BLaER1 treated with 17β-estradiol and CSF1 and Interleukin-3, amounts not matched to agents 10 nM and 100 nM (cell line): ENCODE results near the gene PLD1.

Experiments
- H3K27ac ChIP-seq, 11 experiments: shearing (Covaris generic); formaldehyde crosslinking; 2 replicates each; pipeline ENCODE4 v1.8.1; 2022
- H3K27me3 ChIP-seq, 11 experiments: shearing (Covaris generic); formaldehyde crosslinking; 2 replicates each; pipeline ENCODE4 v1.8.1; 2022
- H3K36me3 ChIP-seq, 11 experiments: shearing (Covaris generic); formaldehyde crosslinking; 2 replicates each; pipeline ENCODE4 v1.8.1; 2022
- H3K4me1 ChIP-seq, 10 experiments: shearing (Covaris generic); formaldehyde crosslinking; 2 replicates each; pipeline ENCODE4 v1.8.1; 2022
- H3K4me2 ChIP-seq, 11 experiments: shearing (Covaris generic); formaldehyde crosslinking; 2 replicates each; pipeline ENCODE4 v1.8.1; 2022
- H3K4me3 ChIP-seq, 10 experiments: shearing (Covaris generic); formaldehyde crosslinking; 2 replicates each; pipeline ENCODE4 v1.8.1; 2022
- H3K9ac ChIP-seq, 11 experiments: shearing (Covaris generic); formaldehyde crosslinking; 2 replicates each; pipeline ENCODE4 v1.8.1; 2022
- H3K9me3 ChIP-seq, 11 experiments: shearing (Covaris generic); formaldehyde crosslinking; replicated peaks in 1 of 11; 2 replicates each; pipeline ENCODE4 v1.8.1; 2022
- H4K20me1 ChIP-seq, 11 experiments: shearing (Covaris generic); formaldehyde crosslinking; 2 replicates each; pipeline ENCODE4 v1.8.1; 2022
- Cebpa-rat ChIP-seq, 11 experiments: shearing (Covaris generic); IDR thresholded peaks; 2 replicates each; pipeline ENCODE4 v1.8.1; 2022

Gene PLD1

GRCh38 chr3:171807129-171807675 is 3.1 kb downstream of the PLD1 start:
- Histone ChIP-seq H3K9ac (no peak overlapping the region), H3K9me3 (no peaks in the 10 kb centered on the region), H4K20me1 (peaks cover 0 to 17% (median 0%) of the 10 kb centered on the region in 11 experiments; a peak in 2 of 22 replicates), H3K27ac (no peak overlapping the region), H3K27me3 (peaks cover 0 to 20% (median 9%) of the 10 kb centered on the region in 11 experiments; a peak in 10 of 22 replicates), H3K4me1 (peaks cover 24 to 43% (median 38%) of the 10 kb centered on the region in 10 experiments; a peak in 19 of 20 replicates), H3K4me3 (no peak overlapping the region), H3K4me2 (peak overlapping the region in 6 of 11 experiments; percentile 5 to 55 (median 36); a peak in 7 of 22 replicates), H3K36me3 (no peaks in the 10 kb centered on the region)
- no peak for TF ChIP-seq Cebpa-rat (IDR thresholded peaks at IDR 0.05)

GRCh38 chr3:171806200-171807128 is 3.8 kb downstream of the PLD1 start:
- H3K4me1 ChIP-seq = peaks cover 27 to 40% (median 33%) of the 10 kb centered on the region in 10 experiments
- no peak overlapping the region for H3K27ac ChIP-seq

DNA sequence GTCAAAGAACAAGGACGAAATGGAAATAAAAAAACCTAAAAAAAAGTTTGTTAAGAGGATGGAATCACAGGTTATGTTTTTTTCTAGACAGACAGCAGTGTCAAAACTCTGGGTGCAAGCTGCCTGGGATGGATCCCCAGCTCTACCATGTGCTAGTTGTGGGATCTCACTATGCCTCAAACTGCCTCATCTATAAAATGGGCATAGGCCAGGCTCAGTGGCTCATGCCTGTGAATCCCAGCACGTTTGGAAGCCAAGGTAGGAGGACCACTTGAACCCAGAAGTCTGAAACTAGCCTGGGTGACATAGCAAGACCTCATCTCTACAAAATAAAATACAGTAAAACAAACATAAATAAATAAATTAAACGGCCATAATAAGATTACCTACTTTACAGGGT is 4.6 kb downstream of the PLD1 start:
- Histone ChIP-seq H3K27ac (no peak overlapping the region), H3K9ac (no peak overlapping the region), H3K36me3 (no peaks in the 10 kb centered on the region), H3K9me3 (no peaks in the 10 kb centered on the region), H4K20me1 (peaks cover 0 to 27% (median 0%) of the 10 kb centered on the region in 11 experiments; a peak in 2 of 22 replicates), H3K27me3 (peaks cover 0 to 16% (median 7%) of the 10 kb centered on the region in 11 experiments; a peak in 10 of 22 replicates), H3K4me1 (peaks cover 19 to 34% (median 25%) of the 10 kb centered on the region in 10 experiments), H3K4me3 (no peak overlapping the region), H3K4me2 (peak overlapping the region in 1 of 11 experiments; percentile 55; a peak in 2 of 22 replicates)
- TF ChIP-seq Cebpa-rat (IDR thresholded peaks at IDR 0.05) = no peak

More at GRCh38 chr3:171806200-171807128, 3.8 kb downstream of the PLD1 start:
- Histone ChIP-seq H3K9me3 (no peaks in the 10 kb centered on the region), H4K20me1 (peaks cover 0 to 25% (median 0%) of the 10 kb centered on the region in 11 experiments; a peak in 2 of 22 replicates), H3K4me2 (peak overlapping the region in 6 of 11 experiments; percentile 5 to 55 (median 36); a peak in 12 of 22 replicates), H3K9ac (no peak overlapping the region), H3K4me3 (no peak overlapping the region), H3K36me3 (no peaks in the 10 kb centered on the region), H3K27me3 (peaks cover 0 to 20% (median 9%) of the 10 kb centered on the region in 11 experiments; a peak in 10 of 22 replicates)
- no peak for TF ChIP-seq Cebpa-rat (IDR thresholded peaks at IDR 0.05)

DNA sequence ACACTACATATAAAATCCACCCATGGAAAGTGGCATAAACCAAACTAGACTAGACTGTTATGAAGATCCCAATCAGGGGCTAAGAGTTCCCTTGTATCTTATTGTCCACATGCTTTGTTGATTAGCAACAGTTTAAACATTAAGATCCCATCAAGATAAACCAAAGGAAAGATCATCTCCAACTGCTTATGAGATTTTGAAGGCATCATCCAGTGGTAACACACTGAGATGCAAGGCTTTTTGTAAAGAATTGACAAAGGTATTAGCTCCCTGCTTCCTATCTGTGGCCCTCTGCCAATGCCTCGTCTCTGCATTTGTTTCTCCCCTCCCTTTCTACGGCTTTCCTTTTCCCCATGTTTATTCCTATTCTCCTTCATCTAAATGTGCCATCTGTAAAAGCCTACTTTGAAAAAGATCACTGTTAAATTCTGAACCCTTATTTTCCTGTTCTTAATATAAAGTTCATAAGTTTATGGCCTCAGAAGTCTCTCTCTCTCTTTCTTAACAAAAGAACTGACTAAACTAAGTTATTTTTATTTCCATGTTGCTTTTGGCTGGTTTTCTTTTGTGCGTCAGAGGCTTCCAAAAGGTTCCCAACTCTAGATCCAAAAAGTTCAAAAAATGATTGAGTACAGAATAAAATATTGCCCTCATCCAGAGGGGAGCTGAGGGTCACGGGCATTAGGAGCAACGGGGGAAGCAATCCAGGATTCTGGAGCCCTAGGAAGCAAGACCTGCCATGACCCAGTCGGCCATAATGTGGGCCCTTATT is 5.5 kb downstream of the PLD1 start:
- H4K20me1 ChIP-seq = peaks cover 0 to 31% (median 0%) of the 10 kb centered on the region in 11 experiments; a peak in 2 of 22 replicates
- H3K9me3 ChIP-seq = peaks cover 0 to 6% (median 0%) of the 10 kb centered on the region in 11 experiments; a peak in 1 of 22 replicates
- peaks cover 0 to 8% (median 3%) of the 10 kb centered on the region in 11 experiments; a peak in 7 of 22 replicates for H3K27me3 ChIP-seq
- H3K9ac ChIP-seq = no peak overlapping the region
- no peak overlapping the region for H3K4me2 ChIP-seq
- no peak overlapping the region for H3K4me3 ChIP-seq
- no peak for TF ChIP-seq Cebpa-rat (IDR thresholded peaks at IDR 0.05)
- no peaks in the 10 kb centered on the region for H3K36me3 ChIP-seq
- H3K4me1 ChIP-seq = peaks cover 16 to 28% (median 22%) of the 10 kb centered on the region in 10 experiments; a peak in 19 of 20 replicates
- H3K27ac ChIP-seq = no peak overlapping the region

GRCh38 chr3:171803044-171803443 is 7.2 kb downstream of the PLD1 start:
- Histone ChIP-seq H3K36me3 (no peaks in the 10 kb centered on the region), H3K4me2 (no peak overlapping the region), H3K9me3 (peaks cover 0 to 6% (median 0%) of the 10 kb centered on the region in 11 experiments; a peak in 1 of 22 replicates), H3K27ac (no peak overlapping the region), H4K20me1 (peaks cover 0 to 39% (median 0%) of the 10 kb centered on the region in 11 experiments; a peak in 2 of 22 replicates), H3K9ac (no peak overlapping the region), H3K27me3 (no peaks in the 10 kb centered on the region), H3K4me3 (no peak overlapping the region), H3K4me1 (peaks cover 10 to 27% (median 19%) of the 10 kb centered on the region in 10 experiments)
- no peak for TF ChIP-seq Cebpa-rat (IDR thresholded peaks at IDR 0.05)

GRCh38 chr3:171802590-171802956 is 7.7 kb downstream of the PLD1 start:
- Histone ChIP-seq H3K9ac (no peak overlapping the region), H3K27ac (no peak overlapping the region), H3K4me1 (peaks cover 15 to 32% (median 23%) of the 10 kb centered on the region in 10 experiments), H3K27me3 (no peaks in the 10 kb centered on the region), H3K9me3 (peaks cover 0 to 6% (median 0%) of the 10 kb centered on the region in 11 experiments; a peak in 1 of 22 replicates), H3K4me2 (no peak overlapping the region), H3K4me3 (no peak overlapping the region), H4K20me1 (peaks cover 0 to 39% (median 0%) of the 10 kb centered on the region in 11 experiments; a peak in 2 of 22 replicates), H3K36me3 (no peaks in the 10 kb centered on the region)
- TF ChIP-seq Cebpa-rat (IDR thresholded peaks at IDR 0.05) = no peak

GRCh38 chr3:171801738-171802589 is 8.3 kb downstream of the PLD1 start:
- Histone ChIP-seq H3K4me3 (no peak overlapping the region), H3K27ac (no peak overlapping the region), H3K27me3 (no peaks in the 10 kb centered on the region), H4K20me1 (peaks cover 0 to 39% (median 0%) of the 10 kb centered on the region in 11 experiments; a peak in 2 of 22 replicates), H3K36me3 (no peaks in the 10 kb centered on the region), H3K4me2 (0 out of 22 replicates have a peak overlapping the region, but pooled peaks of 3 of the 11 experiments have one; percentile 4 to 11 (median 6)), H3K9me3 (peaks cover 0 to 6% (median 0%) of the 10 kb centered on the region in 11 experiments; a peak in 1 of 22 replicates), H3K9ac (no peak overlapping the region), H3K4me1 (peaks cover 19 to 38% (median 28%) of the 10 kb centered on the region in 10 experiments)
- TF ChIP-seq Cebpa-rat (IDR thresholded peaks at IDR 0.05) = no peak
